CD14-positive monocyte (primary cell): ENCODE data around the gene IFNA4. TPM values are rescaled to one million over a fixed set of nuclear protein-coding genes. Genes with fewer than 3 reads are reported as not detected.
"Not testable (repeated sequence)": the region's sequence is repeated elsewhere in the genome, so short reads cannot be mapped to it uniquely, and the experiment has no call there.

Experiments used
- DNase-seq, 3 donors: peaks; one replicate each; pipeline ENCODE4 v3.0.0-alpha.2; 2011 to 2022
- H2AFZ ChIP-seq: 2 replicates; pipeline ENCODE4 v1.6.0; 2012; ENCODE audit warnings: mild to moderate bottlenecking, low read depth, low read length, inconsistent platforms; ENCODE audit not compliant: insufficient read depth, poor library complexity, severe bottlenecking
- H3K27ac ChIP-seq, 2 donors: 1 replicate in 1 of 2; 2 replicates in 1 of 2; pipeline ENCODE4 v1.5.1; 2012 to 2013; ENCODE audit warnings: low read length in 2 of 2, control low read depth in 1 of 2, inconsistent platforms in 1 of 2, low read depth in 1 of 2, mild to moderate bottlenecking in 1 of 2
- H3K27me3 ChIP-seq, 2 donors: one replicate each; pipeline versions ENCODE4 v1.6.0 to v1.6.1; 2011 to 2013; ENCODE audit warnings: low read length in 2 of 2; ENCODE audit not compliant: control insufficient read depth in 2 of 2, insufficient read depth in 2 of 2
- H3K36me3 ChIP-seq, 2 donors: replicated peaks in 1 of 2; 1 replicate in 1 of 2; 2 replicates in 1 of 2; pipeline versions ENCODE4 v1.5.1 to v1.6.1; 2012 to 2013; ENCODE audit warnings: low read length in 2 of 2, control low read depth in 1 of 2, inconsistent platforms in 1 of 2, mild to moderate bottlenecking in 1 of 2; ENCODE audit not compliant: insufficient read depth in 2 of 2, control insufficient read depth in 1 of 2
- H3K4me1 ChIP-seq, 2 donors: 1 replicate in 1 of 2; 2 replicates in 1 of 2; pipeline versions ENCODE4 v1.5.1 to v1.6.1; 2012 to 2013; ENCODE audit warnings: low read length in 2 of 2, control low read depth in 1 of 2, inconsistent platforms in 1 of 2, mild to moderate bottlenecking in 1 of 2, moderate library complexity in 1 of 2; ENCODE audit not compliant: insufficient read depth in 2 of 2, control insufficient read depth in 1 of 2
- H3K4me2 ChIP-seq: replicated peaks from 2 replicates; pipeline ENCODE3; 2012; ENCODE audit warnings: low read length, moderate library complexity, mild to moderate bottlenecking; ENCODE audit not compliant: poor library complexity, severe bottlenecking; ENCODE audit errors: extremely low read depth
- H3K4me3 ChIP-seq, 3 experiments: fragments of 200-600 bp in 1 of 3; sonication (generic) in 1 of 3; replicated peaks in 1 of 3; 1 replicate in 2 of 3; 2 replicates in 1 of 3; pipeline ENCODE4 v1.5.1; 2011 to 2013; ENCODE audit warnings: low read length in 3 of 3, mild to moderate bottlenecking in 3 of 3, control low read depth in 2 of 3, low read depth in 2 of 3, inconsistent platforms in 1 of 3, moderate library complexity in 1 of 3
- H3K79me2 ChIP-seq: 2 replicates; pipeline ENCODE4 v1.6.0; 2012; ENCODE audit warnings: mild to moderate bottlenecking, control low read depth, inconsistent platforms, low read length, moderate library complexity; ENCODE audit not compliant: insufficient read depth
- H3K9ac ChIP-seq: 2 replicates; pipeline ENCODE4 v1.6.0; 2017; ENCODE audit warnings: low read length, mild to moderate bottlenecking; ENCODE audit not compliant: insufficient read depth, poor library complexity, severe bottlenecking
- H3K9me3 ChIP-seq, 2 donors: replicated peaks in 1 of 2; 1 replicate in 1 of 2; 2 replicates in 1 of 2; pipeline versions ENCODE4 v1.5.1 to v1.6.1; 2012 to 2013; ENCODE audit warnings: low read length in 2 of 2, control low read depth in 1 of 2; ENCODE audit not compliant: control insufficient read depth in 1 of 2, insufficient read depth in 1 of 2
- H4K20me1 ChIP-seq: 2 replicates; pipeline ENCODE4 v1.6.0; 2012; ENCODE audit warnings: mild to moderate bottlenecking, low read length, control low read depth, moderate library complexity; ENCODE audit not compliant: insufficient read depth
- H3K27ac Mint-ChIP-seq, 7 donors: one replicate each; pipeline ENCODE4 v1.8.0; 2020; ENCODE audit warnings: mild to moderate bottlenecking in 7 of 7, mixed read lengths in 7 of 7, moderate library complexity in 6 of 7, inconsistent platforms in 2 of 7
- H3K27me3 Mint-ChIP-seq, 3 donors: one replicate each; pipeline ENCODE4 v1.8.0; 2021 to 2022; ENCODE audit warnings: low read depth in 3 of 3, mild to moderate bottlenecking in 3 of 3, mixed read lengths in 3 of 3, moderate library complexity in 3 of 3, inconsistent platforms in 1 of 3
- H3K36me3 Mint-ChIP-seq, 2 donors: one replicate each; pipeline ENCODE4 v1.8.0; 2020; ENCODE audit warnings: mixed read lengths in 2 of 2, inconsistent platforms in 1 of 2, mild to moderate bottlenecking in 1 of 2
- H3K4me1 Mint-ChIP-seq: one replicate; pipeline ENCODE4 v1.8.0; 2020; ENCODE audit warnings: mild to moderate bottlenecking, mixed read lengths
- H3K4me3 Mint-ChIP-seq, 2 donors: one replicate each; pipeline ENCODE4 v1.8.0; 2020; ENCODE audit warnings: mild to moderate bottlenecking in 2 of 2, mixed read lengths in 2 of 2, moderate library complexity in 1 of 2
- H3K9me3 Mint-ChIP-seq, 7 donors: one replicate each; pipeline ENCODE4 v1.8.0; 2020 to 2022; ENCODE audit warnings: mixed read lengths in 7 of 7, mild to moderate bottlenecking in 6 of 7, moderate library complexity in 6 of 7, inconsistent platforms in 2 of 7
- CTCF ChIP-seq: fragments of 200-600 bp; IDR thresholded peaks from one replicate; pipeline ENCODE4 v1.8.0; 2022; ENCODE audit warnings: antibody characterized with exemption, mild to moderate bottlenecking
- WGBS: methylation state at CpG from one replicate; pipeline ENCODE4 v1.1.5; 2013; ENCODE audit warnings: missing lambda C conversion rate; ENCODE audit not compliant: insufficient coverage; 5-methylcytosine and 5-hydroxymethylcytosine counted together
- intact Hi-C, 2 donors: fragments of 100-400 bp; cut with micrococcal nuclease; formaldehyde crosslinking; loops; one replicate each; pipeline versions ENCODE4 v1.15.0 to v1.15.1; 2023
- polyA plus RNA-seq, 3 donors: library from polyadenylated mRNA; depleted of rRNA in 1 of 3; unstranded in 2 of 3; stranded (reverse) in 1 of 3; fragments of 300-500 nt in 2 of 3; fragments of >200 nt in 1 of 3; fragmentation: Illumina TruSeq in 2 of 3; gene quantifications; 1 replicate in 2 of 3; 2 replicates in 1 of 3; pipeline ENCODE4 v1.2.3, GENCODE V29; 2012 to 2021

Gene IFNA4
- polyA plus RNA-seq, 3 donors = not detected

- no peaks in the 10 kb centered on the region for H4K20me1 ChIP-seq
- H3K4me3 Mint-ChIP-seq = no peak overlapping the region
- peaks cover 9% of the 10 kb centered on the region for H3K4me1 Mint-ChIP-seq
- H3K9ac ChIP-seq = no peak overlapping the region
- H3K36me3 ChIP-seq = no peaks in the 10 kb centered on the region
- H2AFZ ChIP-seq = no peak overlapping the region
- H3K27me3 ChIP-seq = no peaks in the 10 kb centered on the region
- peaks cover 0 to 3% (median 3%) of the 10 kb centered on the region in 3 donors for H3K27me3 Mint-ChIP-seq
- TF ChIP-seq CTCF = no peak
- DNase-seq = no peak
- no peaks in the 10 kb centered on the region for H3K9me3 ChIP-seq
- H3K27ac ChIP-seq = no peak overlapping the region
- intact Hi-C loops = no loop called here
- no peak overlapping the region for H3K4me3 ChIP-seq
- H3K9me3 Mint-ChIP-seq = peaks cover 0 to 2% (median 0%) of the 10 kb centered on the region in 7 donors
- no peak overlapping the region for H3K27ac Mint-ChIP-seq
- no peaks in the 10 kb centered on the region for H3K79me2 ChIP-seq
- H3K4me1 ChIP-seq = no peaks in the 10 kb centered on the region
- H3K4me2 ChIP-seq = no peak overlapping the region
- no peaks in the 10 kb centered on the region for H3K36me3 Mint-ChIP-seq
Observed at GRCh38 chr9:21205204-21205603, 17.8 kb upstream of the IFNA4 start.

GRCh38 chr9:21202105-21202504 lies 14.7 kb upstream of the IFNA4 start, which contains the start of gene IFNA7:
TSS of gene IFNA7 (minus strand) at chr9:21202205. CDS start at chr9:21202165, 40 bp downstream.
- H3K27ac Mint-ChIP-seq, H3K36me3 ChIP-seq, H3K36me3 Mint-ChIP-seq, H3K79me2 ChIP-seq, H3K4me1 Mint-ChIP-seq, H4K20me1 ChIP-seq, H3K27me3 ChIP-seq, H3K9me3 Mint-ChIP-seq, H3K4me3 Mint-ChIP-seq, H3K4me2 ChIP-seq, H3K4me3 ChIP-seq, H3K9me3 ChIP-seq, H3K27ac ChIP-seq, intact Hi-C loops, H3K4me1 ChIP-seq, DNase-seq, H3K9ac ChIP-seq, H2AFZ ChIP-seq, H3K27me3 Mint-ChIP-seq: not testable (repeated sequence)
- WGBS = 83% methylated on average over 1 of the region's 4 CpGs
